H1 (cell line): ENCODE data around the gene CCR3. TPM values are rescaled to one million over a fixed set of nuclear protein-coding genes. Genes with fewer than 3 reads are reported as not detected.

Experiments
- CHD7 ChIP-seq: fragments of 300-600 bp; sonication (generic); IDR thresholded peaks from 2 replicates; pipeline ENCODE4 v1.7.1; 2012; ENCODE audit warnings: low read length, moderate library complexity, mild to moderate bottlenecking, inconsistent platforms; ENCODE audit not compliant: insufficient replicate concordance
- E2F6 ChIP-seq: IDR thresholded peaks from 2 replicates; pipeline ENCODE4 v1.6.1; 2012; ENCODE audit warnings: inconsistent platforms
- HDAC2 ChIP-seq, 2 experiments: fragments of 300-600 bp in 1 of 2; sonication (generic) in 1 of 2; IDR thresholded peaks; 2 replicates each; pipeline ENCODE4 v1.6.1; 2011 to 2012; ENCODE audit warnings: low read depth in 2 of 2, low read length in 2 of 2, mild to moderate bottlenecking in 2 of 2, moderate library complexity in 2 of 2, borderline replicate concordance in 1 of 2, inconsistent platforms in 1 of 2
- SIRT6 ChIP-seq: IDR thresholded peaks from one replicate; pipeline ENCODE4 v1.7.1; 2012; ENCODE audit warnings: low read length, inconsistent platforms
- SP4 ChIP-seq: IDR thresholded peaks from 2 replicates; pipeline ENCODE4 v1.6.1; 2012; ENCODE audit warnings: low read length, inconsistent platforms
- SRF ChIP-seq: IDR thresholded peaks from 2 replicates; pipeline ENCODE4 v1.6.1; 2011; ENCODE audit warnings: mild to moderate bottlenecking, low read depth, low read length, moderate library complexity
- USF2 ChIP-seq: IDR thresholded peaks from 2 replicates; pipeline ENCODE4 v1.6.1; 2011; ENCODE audit warnings: low read length, improper control_type of control experiment
- ZNF274 ChIP-seq: IDR thresholded peaks from 2 replicates; pipeline ENCODE4 v1.7.0; 2012; ENCODE audit warnings: low read length, borderline replicate concordance; ENCODE audit errors: extremely low read depth
- polyA plus RNA-seq, 7 experiments: library from polyadenylated mRNA; depleted of rRNA in 3 of 7; stranded (reverse) in 5 of 7; unstranded in 2 of 7; fragments of >200 nt in 5 of 7; fragments of 200-250 nt in 2 of 7; gene quantifications; 1 replicate in 5 of 7; 2 replicates in 1 of 7; 4 replicates in 1 of 7; pipeline versions ENCODE4 v1.2.1 to v1.2.3, GENCODE V29; 2011 to 2013; ENCODE audit warnings: missing spikeins in 2 of 7, mixed read lengths in 2 of 7
- total RNA-seq: library from RNA; stranded (reverse); fragmentation: NEBNext Ultra II Directional; extraction: Animal tissue kit (Norgen Biotek cat#: 25700); gene quantifications from 2 replicates; pipeline ENCODE4 v1.2.1, GENCODE V29; 2021

The CCR3 gene
- total and polyA plus RNA-seq, 2 of the 8 experiments (the other 6 are each of a cell fraction or from before 2014, with no cell fraction given) = not detected

GRCh38 chr3:46298871-46299607 is 56.8 kb downstream of the CCR3 start (continued):
- TF ChIP-seq CHD7 (no peak), HDAC2 (IDR thresholded peaks at IDR 0.05; ENCODE audit: borderline replicate concordance in 1 of 2, low read depth in 2 of 2, low read length in 2 of 2) (no peak), ZNF274 (no peak), SRF (no peak), USF2 (no peak), SIRT6 (no peak), E2F6 (no peak), SP4 (no peak)
